Activated naive CD8-positive, alpha-beta T cell treated with anti-CD3 and anti-CD28 coated beads for 36 hours (primary cell): ENCODE measurements around the gene PRPF8. TPM values are rescaled to one million over a fixed set of nuclear protein-coding genes. Genes with fewer than 3 reads are reported as not detected.
A peak's percentile ranks its signal among the peaks of the same experiment; 100 is the strongest.
"Not testable (repeated sequence)": the region's sequence is repeated elsewhere in the genome, so short reads cannot be mapped to it uniquely, and the experiment has no call there.

ENCODE experiments used
- DNase-seq: peaks from one replicate; pipeline ENCODE4 v3.0.0; 2021
- H3K27ac Mint-ChIP-seq: one replicate; pipeline ENCODE4 v1.8.0; 2022; ENCODE audit warnings: mild to moderate bottlenecking, moderate library complexity, mixed read lengths
- H3K27me3 Mint-ChIP-seq: one replicate; pipeline ENCODE4 v1.8.0; 2022; ENCODE audit warnings: mild to moderate bottlenecking, mixed read lengths
- H3K36me3 Mint-ChIP-seq: one replicate; pipeline ENCODE4 v1.8.0; 2021; ENCODE audit warnings: mild to moderate bottlenecking, mixed read lengths
- H3K4me1 Mint-ChIP-seq: one replicate; pipeline ENCODE4 v1.8.0; 2021; ENCODE audit warnings: mixed read lengths
- H3K4me3 Mint-ChIP-seq: one replicate; pipeline ENCODE4 v1.8.0; 2022; ENCODE audit warnings: mild to moderate bottlenecking, moderate library complexity, mixed read lengths
- H3K9me3 Mint-ChIP-seq: one replicate; pipeline ENCODE4 v1.8.0; 2022; ENCODE audit warnings: mixed read lengths
- total RNA-seq, 2 experiments: library from RNA; stranded (reverse); gene quantifications; one replicate each; pipeline ENCODE4 v1.2.3, GENCODE V29; 2021

Gene PRPF8
- total RNA-seq, 2 experiments from 2014 or later = 418 to 428 TPM

GRCh38 chr17:1676401-1676800 is 8.3 kb downstream of the PRPF8 start:
- DNase-seq = no peak
- no peak overlapping the region for H3K4me3 Mint-ChIP-seq
- no peaks in the 10 kb centered on the region for H3K27me3 Mint-ChIP-seq
- H3K4me1 Mint-ChIP-seq = peaks cover 3% of the 10 kb centered on the region
- no peaks in the 10 kb centered on the region for H3K9me3 Mint-ChIP-seq
- H3K27ac Mint-ChIP-seq = no peak overlapping the region
- peaks cover 43% of the 10 kb centered on the region for H3K36me3 Mint-ChIP-seq

GRCh38 chr17:1673041-1673785 is 11.5 kb downstream of the PRPF8 start:
- no peak overlapping the region for H3K4me3 Mint-ChIP-seq
- peak overlapping the region; percentile 12 for H3K27ac Mint-ChIP-seq
- peaks cover 6% of the 10 kb centered on the region for H3K4me1 Mint-ChIP-seq
- no peak for DNase-seq
- H3K27me3 Mint-ChIP-seq = no peaks in the 10 kb centered on the region
- H3K36me3 Mint-ChIP-seq = peaks cover 49% of the 10 kb centered on the region
- no peaks in the 10 kb centered on the region for H3K9me3 Mint-ChIP-seq

GRCh38 chr17:1663934-1664333 is 20.7 kb downstream of the PRPF8 start:
- not testable (repeated sequence) for H3K27ac Mint-ChIP-seq, H3K9me3 Mint-ChIP-seq, H3K27me3 Mint-ChIP-seq, DNase-seq, H3K4me3 Mint-ChIP-seq, H3K4me1 Mint-ChIP-seq
- H3K36me3 Mint-ChIP-seq = peaks cover 46% of the 10 kb centered on the region

- no peak overlapping the region for H3K4me3 Mint-ChIP-seq
- no peaks in the 10 kb centered on the region for H3K4me1 Mint-ChIP-seq
- H3K27ac Mint-ChIP-seq = no peak overlapping the region
- H3K36me3 Mint-ChIP-seq = peaks cover 55% of the 10 kb centered on the region
- no peak for DNase-seq
- H3K27me3 Mint-ChIP-seq = no peaks in the 10 kb centered on the region
- H3K9me3 Mint-ChIP-seq = no peaks in the 10 kb centered on the region
Measured at GRCh38 chr17:1661045-1661444, 23.6 kb downstream of the PRPF8 start.

GRCh38 chr17:1658100-1658499 is 26.6 kb downstream of the PRPF8 start:
- H3K27me3 Mint-ChIP-seq = no peaks in the 10 kb centered on the region
- no peak overlapping the region for H3K4me3 Mint-ChIP-seq
- peaks cover 67% of the 10 kb centered on the region for H3K36me3 Mint-ChIP-seq
- no peak overlapping the region for H3K27ac Mint-ChIP-seq
- H3K9me3 Mint-ChIP-seq = no peaks in the 10 kb centered on the region
- H3K4me1 Mint-ChIP-seq = no peaks in the 10 kb centered on the region
- DNase-seq = no peak

- Mint-ChIP-seq H3K36me3 (peaks cover 41% of the 10 kb centered on the region), H3K9me3 (no peaks in the 10 kb centered on the region), H3K27me3 (no peaks in the 10 kb centered on the region), H3K27ac (no peak overlapping the region), H3K4me1 (peaks cover 10% of the 10 kb centered on the region), H3K4me3 (no peak overlapping the region)
- DNase-seq = no peak
Measured at GRCh38 chr17:1653735-1654134, 30.9 kb downstream of the PRPF8 start.

- DNase-seq, H3K27ac Mint-ChIP-seq, H3K4me3 Mint-ChIP-seq, H3K27me3 Mint-ChIP-seq, H3K9me3 Mint-ChIP-seq: not testable (repeated sequence)
- Mint-ChIP-seq H3K36me3 (peaks cover 32% of the 10 kb centered on the region), H3K4me1 (peaks cover 13% of the 10 kb centered on the region)
Measured at GRCh38 chr17:1652794-1653193, 31.9 kb downstream of the PRPF8 start.

GRCh38 chr17:1651559-1651844 is 33.2 kb downstream of the PRPF8 start:
- DNase-seq = no peak
- no peak overlapping the region for H3K27ac Mint-ChIP-seq
- H3K4me3 Mint-ChIP-seq = no peak overlapping the region
- H3K4me1 Mint-ChIP-seq = peaks cover 15% of the 10 kb centered on the region
- peaks cover 23% of the 10 kb centered on the region for H3K36me3 Mint-ChIP-seq
- no peaks in the 10 kb centered on the region for H3K27me3 Mint-ChIP-seq
- no peaks in the 10 kb centered on the region for H3K9me3 Mint-ChIP-seq

- peaks cover 19% of the 10 kb centered on the region for H3K36me3 Mint-ChIP-seq
- no peak overlapping the region for H3K4me3 Mint-ChIP-seq
- DNase-seq = no peak
- H3K4me1 Mint-ChIP-seq = peaks cover 17% of the 10 kb centered on the region
- no peaks in the 10 kb centered on the region for H3K9me3 Mint-ChIP-seq
- H3K27ac Mint-ChIP-seq = no peak overlapping the region
- H3K27me3 Mint-ChIP-seq = no peaks in the 10 kb centered on the region
Measured at GRCh38 chr17:1650731-1651558, 33.7 kb downstream of the PRPF8 start.

- H3K4me3 Mint-ChIP-seq = peak within 1 kb of the TSS; percentile 68
- no peaks in the 10 kb centered on the region for H3K27me3 Mint-ChIP-seq
- no peaks in the 10 kb centered on the region for H3K9me3 Mint-ChIP-seq
- H3K4me1 Mint-ChIP-seq = peaks cover 25% of the 10 kb centered on the region
- peak within 1 kb of the TSS; percentile 77 for H3K27ac Mint-ChIP-seq
- H3K36me3 Mint-ChIP-seq = peaks cover 17% of the 10 kb centered on the region
- DNase-seq = no peak
Measured at GRCh38 chr17:1649844-1650501, 34.7 kb downstream of the PRPF8 start, which contains the start of gene RILP. TSS of gene RILP (minus strand) at chr17:1649866. CDS start at chr17:1649804, 62 bp downstream.

- Mint-ChIP-seq H3K36me3 (peaks cover 12% of the 10 kb centered on the region), H3K4me3 (peak overlapping the region; percentile 54), H3K27me3 (no peaks in the 10 kb centered on the region), H3K9me3 (no peaks in the 10 kb centered on the region), H3K4me1 (peaks cover 32% of the 10 kb centered on the region), H3K27ac (no peak overlapping the region)
- DNase-seq = peak; percentile 94
Measured at GRCh38 chr17:1648963-1649843, 35.5 kb downstream of the PRPF8 start.

- Mint-ChIP-seq H3K27me3 (no peaks in the 10 kb centered on the region), H3K4me1 (peaks cover 34% of the 10 kb centered on the region), H3K27ac (no peak overlapping the region), H3K4me3 (peak overlapping the region; percentile 67), H3K9me3 (no peaks in the 10 kb centered on the region), H3K36me3 (peaks cover 3% of the 10 kb centered on the region)
- DNase-seq = no peak
Measured at GRCh38 chr17:1648173-1648962, 36.3 kb downstream of the PRPF8 start.

- H3K36me3 Mint-ChIP-seq = no peaks in the 10 kb centered on the region
- DNase-seq = no peak
- no peaks in the 10 kb centered on the region for H3K27me3 Mint-ChIP-seq
- H3K4me1 Mint-ChIP-seq = peaks cover 34% of the 10 kb centered on the region
- H3K27ac Mint-ChIP-seq = no peak overlapping the region
- H3K4me3 Mint-ChIP-seq = peak overlapping the region; percentile 67
- H3K9me3 Mint-ChIP-seq = no peaks in the 10 kb centered on the region
Measured at GRCh38 chr17:1647802-1648171, 36.9 kb downstream of the PRPF8 start.
